Activated naive CD8-positive, alpha-beta T cell treated with anti-CD3 and anti-CD28 coated beads, Interleukin-2, amount 10 ng/mL, durations not matched to agents 7 days and 5 days (primary cell): ENCODE measurements around the gene IL20. TPM values are rescaled to one million over a fixed set of nuclear protein-coding genes. Genes with fewer than 3 reads are reported as not detected.

Source experiments
- ATAC-seq: fragments of 150-1000 bp; cut with Tn5 transposase; one replicate; pipeline ENCODE4 v1.10.0; 2021; ENCODE audit warnings: low read depth, moderate library complexity
- POLR2A ChIA-PET: fragments of 350-600 bp; sonication (Branson Sonifier 250); formaldehyde crosslinking; loops from one replicate; lab custom pipeline; 2021; ENCODE audit warnings: antibody characterized with exemption; lab: Charles Lee
- DNase-seq: peaks from one replicate; pipeline ENCODE4 v3.0.0; 2021
- H3K27ac Mint-ChIP-seq: one replicate; pipeline ENCODE4 v1.8.0; 2022; ENCODE audit warnings: mild to moderate bottlenecking, mixed read lengths
- H3K27me3 Mint-ChIP-seq: one replicate; pipeline ENCODE4 v1.8.0; 2022; ENCODE audit warnings: mild to moderate bottlenecking, moderate library complexity, mixed read lengths
- H3K36me3 Mint-ChIP-seq: one replicate; pipeline ENCODE4 v1.8.0; 2021; ENCODE audit warnings: mild to moderate bottlenecking, mixed read lengths
- H3K4me1 Mint-ChIP-seq: one replicate; pipeline ENCODE4 v1.8.0; 2021; ENCODE audit warnings: mixed read lengths
- H3K4me3 Mint-ChIP-seq: one replicate; pipeline ENCODE4 v1.8.0; 2022; ENCODE audit warnings: mild to moderate bottlenecking, moderate library complexity, mixed read lengths
- H3K9me3 Mint-ChIP-seq: one replicate; pipeline ENCODE4 v1.8.0; 2021; ENCODE audit warnings: mixed read lengths
- total RNA-seq, 2 experiments: library from RNA; stranded (reverse); gene quantifications; one replicate each; pipeline ENCODE4 v1.2.3, GENCODE V29; 2021

The IL20 gene
- total RNA-seq, 2 experiments from 2014 or later: not detected

DNA sequence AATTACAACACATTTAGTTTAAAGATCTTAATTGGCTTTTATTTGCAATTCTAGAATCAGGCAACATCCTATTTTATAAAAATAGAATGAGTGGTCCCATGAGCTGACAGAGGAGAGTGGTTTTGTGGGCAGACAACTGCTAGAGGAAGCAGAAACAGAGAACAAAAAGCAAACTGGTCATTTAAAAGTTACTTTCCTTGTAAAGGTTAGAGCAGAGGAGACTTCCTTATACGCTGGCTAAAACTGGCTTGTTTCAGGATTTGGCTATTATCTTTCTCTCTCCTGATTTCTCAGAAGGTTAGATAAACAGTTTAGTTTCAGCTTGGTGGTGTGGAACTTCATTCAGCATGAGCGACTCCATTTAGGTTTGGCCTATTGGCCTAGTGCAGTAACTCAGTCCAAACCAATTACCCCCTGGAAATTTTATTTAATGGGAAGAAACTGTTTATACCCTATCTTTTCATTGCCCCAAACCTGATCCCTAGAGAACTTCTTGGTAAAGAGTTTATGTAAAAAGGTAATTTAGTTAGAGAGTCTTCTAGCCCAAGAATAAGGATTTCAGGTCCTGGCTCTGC is 32.2 kb upstream of the IL20 start:
- peak overlapping the region; percentile 57 for H3K4me3 Mint-ChIP-seq
- POLR2A ChIA-PET: interaction anchor here (1.0 to 1.3 kb wide), 2 partner anchors 14 to 16 kb away, joined by 4 to 5 read pairs; no protein-coding TSS in a partner anchor
- H3K27ac Mint-ChIP-seq: peak overlapping the region; percentile 27
- DNase-seq (no peak), ATAC-seq (peak; percentile 41)
- H3K27me3 Mint-ChIP-seq: peaks cover 19% of the 10 kb centered on the region
- H3K4me1 Mint-ChIP-seq: peaks cover 48% of the 10 kb centered on the region
- H3K36me3 Mint-ChIP-seq: no peaks in the 10 kb centered on the region
- H3K9me3 Mint-ChIP-seq: no peaks in the 10 kb centered on the region

DNA sequence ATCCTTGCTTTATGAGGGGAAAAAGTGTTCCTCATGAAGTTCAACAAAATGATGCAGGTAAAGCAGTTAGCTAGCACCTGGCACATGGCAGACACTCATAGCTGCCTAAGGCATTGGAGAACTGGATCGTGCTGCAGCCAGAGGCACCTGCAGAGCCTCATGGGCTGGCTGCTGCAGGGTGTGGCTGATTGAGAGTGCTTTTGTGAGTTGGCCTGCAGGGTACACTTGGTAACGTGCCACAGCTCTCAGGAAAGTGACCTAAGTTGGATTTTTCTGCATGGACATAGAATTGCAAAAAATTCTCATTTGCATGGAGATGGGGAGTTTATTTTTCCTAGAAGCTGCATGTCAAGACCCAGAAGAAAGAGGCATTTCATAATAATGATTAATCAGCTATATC is 31.6 kb upstream of the IL20 start:
- POLR2A ChIA-PET: no interaction called here
- ATAC-seq (no peak), DNase-seq (no peak)
- no peaks in the 10 kb centered on the region for H3K9me3 Mint-ChIP-seq
- H3K4me3 Mint-ChIP-seq: no peak overlapping the region
- peaks cover 20% of the 10 kb centered on the region for H3K27me3 Mint-ChIP-seq
- H3K36me3 Mint-ChIP-seq: no peaks in the 10 kb centered on the region
- peaks cover 44% of the 10 kb centered on the region for H3K4me1 Mint-ChIP-seq
- H3K27ac Mint-ChIP-seq: no peak overlapping the region

DNA sequence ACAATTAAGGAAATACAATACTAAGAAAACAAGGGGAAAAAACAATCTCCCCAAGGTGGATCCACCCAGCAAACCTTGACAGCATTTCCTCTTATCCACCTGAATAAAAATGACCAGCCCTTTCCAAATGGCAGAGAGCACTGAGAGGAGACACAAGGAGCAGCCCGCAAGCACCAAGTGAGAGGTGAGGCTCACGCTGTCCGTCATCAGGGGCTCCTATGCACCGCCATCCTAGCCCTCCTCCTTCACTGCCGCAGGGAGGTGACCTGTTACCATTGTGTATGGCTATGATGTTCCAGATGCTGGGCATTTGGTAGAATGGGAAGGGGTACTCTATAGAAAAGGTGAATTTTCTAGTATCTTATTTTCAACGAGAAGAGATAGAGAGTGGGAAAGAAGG is 31.2 kb upstream of the IL20 start:
- Mint-ChIP-seq H3K27me3 (peaks cover 23% of the 10 kb centered on the region), H3K4me1 (peaks cover 40% of the 10 kb centered on the region), H3K27ac (no peak overlapping the region), H3K4me3 (no peak overlapping the region), H3K9me3 (no peaks in the 10 kb centered on the region), H3K36me3 (no peaks in the 10 kb centered on the region)
- POLR2A ChIA-PET: no interaction called here
- ATAC-seq: no peak
- no peak for DNase-seq

DNA sequence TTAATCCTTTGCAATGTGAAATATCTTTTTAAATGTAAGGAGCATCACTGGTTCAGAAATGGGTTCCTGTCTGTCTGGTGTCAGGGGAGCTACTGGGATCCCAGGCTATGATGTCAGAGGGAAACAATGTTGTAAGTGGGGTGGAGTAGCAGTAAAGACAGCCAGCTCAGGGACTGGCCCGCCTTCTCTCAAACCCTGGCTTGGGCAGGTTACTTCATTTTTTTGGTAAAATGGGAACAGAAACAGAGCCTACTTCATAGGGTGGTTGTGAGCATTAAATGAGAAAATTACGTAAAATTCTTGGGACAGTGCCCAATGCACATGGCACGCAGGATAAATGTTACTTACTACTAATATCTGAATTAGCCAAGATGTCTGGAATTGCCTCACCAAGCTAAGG is 30.7 kb upstream of the IL20 start:
- no peak overlapping the region for H3K4me3 Mint-ChIP-seq
- DNase-seq (no peak), ATAC-seq (no peak)
- no peaks in the 10 kb centered on the region for H3K9me3 Mint-ChIP-seq
- H3K27me3 Mint-ChIP-seq: peaks cover 26% of the 10 kb centered on the region
- POLR2A ChIA-PET: no interaction called here
- no peaks in the 10 kb centered on the region for H3K36me3 Mint-ChIP-seq
- peaks cover 35% of the 10 kb centered on the region for H3K4me1 Mint-ChIP-seq
- no peak overlapping the region for H3K27ac Mint-ChIP-seq

DNA sequence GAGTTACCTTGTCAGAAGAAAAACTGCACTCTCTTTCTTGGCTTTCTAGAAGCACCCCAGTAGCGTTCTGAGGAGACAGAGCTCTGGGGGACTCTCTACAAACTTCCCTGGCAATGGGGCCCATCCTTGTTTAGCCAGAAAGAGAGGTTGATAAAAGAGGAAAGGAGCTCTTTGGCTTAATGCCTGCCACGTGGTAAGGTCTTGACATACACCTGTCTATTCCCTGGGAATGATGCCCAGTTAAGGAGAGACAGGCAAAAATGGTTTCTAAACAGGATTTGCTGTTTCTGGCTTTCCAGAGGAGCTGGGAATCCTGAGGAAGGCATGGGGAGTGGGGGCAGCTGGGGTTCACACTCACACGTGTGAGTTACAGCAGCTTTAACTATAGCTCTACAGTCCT is 30.2 kb upstream of the IL20 start:
- no peaks in the 10 kb centered on the region for H3K36me3 Mint-ChIP-seq
- POLR2A ChIA-PET: no interaction called here
- peaks cover 31% of the 10 kb centered on the region for H3K4me1 Mint-ChIP-seq
- H3K4me3 Mint-ChIP-seq: no peak overlapping the region
- no peak overlapping the region for H3K27ac Mint-ChIP-seq
- ATAC-seq: no peak
- peaks cover 27% of the 10 kb centered on the region for H3K27me3 Mint-ChIP-seq
- H3K9me3 Mint-ChIP-seq: no peaks in the 10 kb centered on the region
- no peak for DNase-seq

DNA sequence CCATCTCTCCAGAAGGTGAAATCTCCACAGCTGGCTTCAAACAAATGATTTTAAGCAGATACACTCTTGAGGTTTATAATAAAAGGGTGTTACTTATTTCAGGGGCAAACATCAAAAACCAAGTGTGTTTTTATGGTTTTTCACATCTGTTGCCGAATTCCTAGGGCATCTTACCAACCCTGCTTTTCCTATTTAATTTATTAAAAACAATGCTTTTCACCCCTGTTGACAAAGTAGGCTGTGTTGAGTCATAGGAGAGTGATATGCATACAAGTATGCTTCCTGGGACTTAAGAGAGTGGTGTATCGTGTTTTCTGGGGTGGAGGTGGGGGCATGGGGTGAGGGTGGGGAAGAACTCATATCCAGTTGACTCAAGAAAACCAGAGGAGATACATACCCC is 29.3 kb upstream of the IL20 start:
- Mint-ChIP-seq H3K27ac (no peak overlapping the region), H3K27me3 (peaks cover 27% of the 10 kb centered on the region), H3K36me3 (no peaks in the 10 kb centered on the region), H3K9me3 (no peaks in the 10 kb centered on the region), H3K4me3 (no peak overlapping the region), H3K4me1 (peaks cover 31% of the 10 kb centered on the region)
- POLR2A ChIA-PET: no interaction called here
- ATAC-seq (no peak), DNase-seq (no peak)

DNA sequence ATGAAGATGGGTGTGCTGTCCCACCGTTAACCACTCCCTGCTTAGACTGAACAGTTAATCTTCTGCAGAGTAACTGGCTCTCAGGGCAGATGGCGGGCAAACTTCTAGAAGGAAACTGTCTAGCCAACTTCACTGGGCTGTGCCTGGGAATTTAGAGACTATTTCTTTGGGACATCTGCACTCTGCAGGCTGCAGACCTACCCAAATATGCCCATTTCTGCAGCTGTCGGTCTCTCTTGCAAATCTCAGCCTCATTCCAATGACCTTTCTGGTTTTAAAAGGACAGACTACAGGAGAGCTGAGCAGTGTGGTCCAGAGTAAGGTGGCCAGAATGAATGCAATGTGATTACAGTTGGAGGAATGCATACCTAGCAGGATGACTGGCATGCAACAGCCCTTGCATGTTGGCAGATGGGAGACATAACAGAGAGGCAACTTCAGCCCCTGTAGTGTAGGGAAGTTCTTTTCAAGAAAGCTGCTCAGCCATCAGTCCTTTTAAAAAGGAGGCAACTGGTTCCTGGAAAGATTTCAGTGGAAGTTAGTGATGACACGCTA is 26.3 kb upstream of the IL20 start:
- POLR2A ChIA-PET: no interaction called here
- H3K27me3 Mint-ChIP-seq: peaks cover 33% of the 10 kb centered on the region
- no peaks in the 10 kb centered on the region for H3K36me3 Mint-ChIP-seq

DNA sequence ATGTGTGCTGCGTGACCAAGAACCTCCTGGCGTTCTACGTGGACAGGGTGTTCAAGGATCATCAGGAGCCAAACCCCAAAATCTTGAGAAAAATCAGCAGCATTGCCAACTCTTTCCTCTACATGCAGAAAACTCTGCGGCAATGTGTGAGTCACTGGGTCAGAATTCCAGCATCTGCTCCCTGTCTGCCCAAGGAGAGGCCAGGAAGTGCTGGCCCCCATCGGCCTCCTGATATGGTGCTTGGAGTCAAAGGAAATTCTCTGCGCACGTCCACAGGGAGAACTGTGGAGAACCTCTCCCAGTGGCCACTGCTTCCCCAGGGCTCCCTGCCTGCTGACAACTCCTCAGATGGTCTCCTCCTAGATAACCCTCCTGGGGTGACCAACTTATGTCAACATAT is 25.6 kb upstream of the IL20 start:
- no peak for DNase-seq
- peaks cover 30% of the 10 kb centered on the region for H3K27me3 Mint-ChIP-seq
- no peak overlapping the region for H3K27ac Mint-ChIP-seq
- no peaks in the 10 kb centered on the region for H3K36me3 Mint-ChIP-seq
- no peak overlapping the region for H3K4me3 Mint-ChIP-seq
- peaks cover 7% of the 10 kb centered on the region for H3K4me1 Mint-ChIP-seq
- no peak for ATAC-seq
- POLR2A ChIA-PET: no interaction called here
- no peaks in the 10 kb centered on the region for H3K9me3 Mint-ChIP-seq

More for the DNA sequence above, 26.3 kb upstream of the IL20 start:
- H3K4me1 Mint-ChIP-seq: peaks cover 7% of the 10 kb centered on the region
- H3K9me3 Mint-ChIP-seq: no peaks in the 10 kb centered on the region
- no peak for DNase-seq
- no peak overlapping the region for H3K4me3 Mint-ChIP-seq
- no peak overlapping the region for H3K27ac Mint-ChIP-seq
- no peak for ATAC-seq

DNA sequence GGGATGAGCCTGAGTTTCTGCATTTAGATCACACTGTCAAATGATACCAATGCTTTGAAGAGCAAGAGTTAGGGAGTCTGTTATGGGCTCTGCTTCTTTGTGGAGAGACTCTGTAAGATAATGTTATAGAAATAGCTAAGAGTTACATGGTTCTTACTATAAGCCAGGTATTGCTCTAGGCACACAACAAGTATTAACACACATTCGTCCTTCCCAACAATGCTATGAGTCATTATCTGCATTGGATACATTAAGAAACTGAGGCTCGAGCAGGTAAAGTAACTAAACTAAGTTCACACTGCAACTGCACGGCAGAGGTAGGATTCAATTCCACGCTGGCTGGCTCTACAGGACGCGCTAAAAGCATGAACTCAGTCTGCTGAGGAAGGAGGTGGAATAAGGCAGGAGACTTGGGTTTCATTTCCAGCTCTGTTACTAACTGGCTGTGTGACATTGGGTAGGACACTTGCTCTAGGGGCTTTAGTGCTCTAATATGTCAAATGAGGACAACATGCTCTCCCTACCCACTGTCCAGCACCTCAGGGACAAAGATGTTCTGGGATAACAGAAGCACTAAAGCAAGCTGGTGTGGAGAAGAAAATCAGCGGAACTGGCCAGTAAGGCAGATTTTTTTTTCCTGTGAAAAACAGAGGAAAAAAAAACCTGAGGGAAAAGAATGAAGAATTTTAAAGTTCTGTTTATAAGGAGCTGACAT is 23.7 kb upstream of the IL20 start:
- DNase-seq: no peak
- POLR2A ChIA-PET: no interaction called here
- Mint-ChIP-seq H3K4me1 (peaks cover 7% of the 10 kb centered on the region), H3K4me3 (no peak overlapping the region), H3K27ac (no peak overlapping the region), H3K9me3 (no peaks in the 10 kb centered on the region), H3K27me3 (peaks cover 27% of the 10 kb centered on the region), H3K36me3 (no peaks in the 10 kb centered on the region)
- ATAC-seq: no peak

DNA sequence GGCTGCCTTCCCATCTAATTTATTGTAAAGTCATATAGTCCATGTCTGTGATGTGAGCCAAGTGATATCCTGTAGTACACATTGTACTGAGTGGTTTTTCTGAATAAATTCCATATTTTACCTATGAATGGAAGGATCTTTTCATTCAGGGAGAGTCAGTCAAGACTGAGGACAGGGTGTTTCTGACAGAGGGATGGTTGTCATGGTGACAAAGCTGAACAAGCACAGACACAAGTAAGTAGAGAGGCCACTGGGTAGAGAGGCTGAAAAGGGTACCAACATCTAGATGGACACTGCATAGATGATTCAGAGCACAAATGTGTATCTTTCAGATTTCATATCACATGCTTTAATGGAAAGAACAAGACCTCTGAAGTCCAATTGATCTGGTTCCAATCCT is 22.6 kb upstream of the IL20 start:
- H3K9me3 Mint-ChIP-seq: no peaks in the 10 kb centered on the region
- H3K27ac Mint-ChIP-seq: no peak overlapping the region
- H3K36me3 Mint-ChIP-seq: no peaks in the 10 kb centered on the region
- ATAC-seq: no peak
- POLR2A ChIA-PET: no interaction called here
- no peak overlapping the region for H3K4me3 Mint-ChIP-seq
- DNase-seq: no peak
- H3K27me3 Mint-ChIP-seq: peaks cover 17% of the 10 kb centered on the region
- peaks cover 7% of the 10 kb centered on the region for H3K4me1 Mint-ChIP-seq

DNA sequence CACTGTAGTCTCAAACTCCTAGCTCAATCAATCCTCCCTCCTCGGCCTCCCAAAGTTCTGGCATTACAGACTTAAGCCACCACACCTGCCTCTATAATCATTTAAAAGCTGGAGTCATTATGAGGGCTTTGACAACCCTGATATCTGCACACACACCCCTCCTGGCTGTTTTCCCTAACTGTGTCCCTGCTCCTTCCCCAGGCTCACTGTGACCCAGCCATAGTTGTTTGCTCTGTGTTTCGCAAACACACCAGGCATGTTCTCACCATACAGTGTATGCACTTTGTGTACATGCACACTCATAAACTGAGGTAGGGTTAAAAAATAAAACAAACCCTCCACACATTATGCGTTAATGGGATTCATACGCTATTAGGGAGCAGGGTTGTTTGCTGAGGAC is 21.8 kb upstream of the IL20 start:
- Mint-ChIP-seq H3K27me3 (peaks cover 12% of the 10 kb centered on the region), H3K4me3 (no peak overlapping the region), H3K27ac (no peak overlapping the region), H3K4me1 (peaks cover 7% of the 10 kb centered on the region), H3K9me3 (no peaks in the 10 kb centered on the region), H3K36me3 (no peaks in the 10 kb centered on the region)
- POLR2A ChIA-PET: no interaction called here
- DNase-seq (no peak), ATAC-seq (no peak)

DNA sequence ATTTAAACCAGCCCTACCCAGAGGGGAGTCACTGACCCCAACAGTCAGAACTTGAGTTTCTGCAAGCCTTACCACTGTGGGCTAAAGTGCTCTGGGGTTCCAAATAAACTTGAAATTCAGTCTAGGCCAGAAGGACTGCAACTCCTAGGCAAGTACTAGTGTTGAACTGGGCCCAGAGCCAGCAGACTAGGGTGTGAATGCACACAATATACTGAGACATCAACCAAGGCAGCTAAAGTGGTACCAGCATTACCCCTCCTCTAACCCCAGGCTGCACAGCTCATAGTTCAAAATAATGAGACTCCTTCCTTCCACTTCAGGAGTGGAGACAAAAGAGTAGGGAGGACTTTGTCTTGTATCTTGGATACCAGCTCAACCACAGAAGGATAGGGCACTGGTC is 18.9 kb upstream of the IL20 start:
- H3K4me1 Mint-ChIP-seq: no peaks in the 10 kb centered on the region
- DNase-seq (no peak), ATAC-seq (no peak)
- H3K27ac Mint-ChIP-seq: no peak overlapping the region
- H3K27me3 Mint-ChIP-seq: peaks cover 25% of the 10 kb centered on the region
- H3K4me3 Mint-ChIP-seq: no peak overlapping the region
- peaks cover 2% of the 10 kb centered on the region for H3K9me3 Mint-ChIP-seq
- H3K36me3 Mint-ChIP-seq: peaks cover 4% of the 10 kb centered on the region
- POLR2A ChIA-PET: interaction anchor here (1.4 kb wide), 1 partner anchor 14 kb away, joined by 4 read pairs; no protein-coding TSS in a partner anchor

DNA sequence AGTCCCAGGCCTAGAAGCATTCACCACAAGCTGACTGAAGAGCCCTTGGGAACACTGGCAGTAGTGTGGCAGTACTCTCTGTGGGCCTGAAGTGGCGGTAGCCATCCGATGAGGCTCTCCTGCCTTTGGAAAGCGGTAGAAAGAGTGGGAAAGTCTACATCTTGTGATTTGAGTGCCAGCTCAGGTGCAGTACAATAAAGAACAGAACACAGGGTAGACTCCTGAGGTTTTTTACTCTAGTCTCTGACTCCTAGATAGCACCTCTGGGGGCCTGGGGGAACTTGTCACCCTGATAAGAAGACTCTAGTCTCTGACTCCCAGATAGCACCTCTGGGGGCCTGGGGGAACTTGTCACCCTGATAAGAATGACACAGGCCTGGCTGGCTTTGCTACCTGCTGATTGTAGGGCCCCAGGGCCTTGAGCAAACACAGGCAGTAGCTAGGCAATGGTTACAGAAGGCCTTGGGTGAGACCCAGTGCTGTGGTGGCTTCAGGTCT is 18.0 kb upstream of the IL20 start:
- Mint-ChIP-seq H3K4me3 (no peak overlapping the region), H3K9me3 (peaks cover 2% of the 10 kb centered on the region), H3K36me3 (peaks cover 4% of the 10 kb centered on the region), H3K27me3 (peaks cover 26% of the 10 kb centered on the region), H3K4me1 (no peaks in the 10 kb centered on the region), H3K27ac (no peak overlapping the region)
- POLR2A ChIA-PET: interaction anchor here (1.4 kb wide), 1 partner anchor 15 kb away, joined by 4 read pairs; no protein-coding TSS in a partner anchor
- DNase-seq: no peak
- no peak for ATAC-seq

DNA sequence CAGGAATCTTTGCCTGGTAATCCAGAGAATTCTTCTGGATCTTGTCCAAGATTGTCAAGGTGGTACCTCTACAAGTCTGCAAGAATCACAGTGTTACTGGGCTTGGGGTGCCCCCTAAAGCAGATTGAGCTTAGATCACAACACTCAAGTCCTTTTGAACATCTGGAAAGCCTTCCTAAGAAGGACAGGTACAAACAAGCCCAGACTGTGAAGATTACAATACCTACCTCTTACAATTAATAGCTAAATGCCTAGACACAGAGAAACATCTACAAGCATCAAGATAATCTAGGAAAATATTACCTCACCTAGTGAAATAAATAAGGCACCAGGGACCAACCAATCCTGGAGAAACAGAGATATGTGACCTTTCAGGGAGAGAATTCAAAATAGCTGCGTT is 17.5 kb upstream of the IL20 start:
- no peak overlapping the region for H3K27ac Mint-ChIP-seq
- POLR2A ChIA-PET: interaction anchor here (1.0 to 1.4 kb wide), 2 partner anchors 15 to 21 kb away, joined by 4 read pairs; no protein-coding TSS in a partner anchor
- H3K4me3 Mint-ChIP-seq: no peak overlapping the region
- peaks cover 2% of the 10 kb centered on the region for H3K9me3 Mint-ChIP-seq
- DNase-seq (no peak), ATAC-seq (no peak)
- peaks cover 29% of the 10 kb centered on the region for H3K27me3 Mint-ChIP-seq
- H3K4me1 Mint-ChIP-seq: no peaks in the 10 kb centered on the region
- H3K36me3 Mint-ChIP-seq: peaks cover 4% of the 10 kb centered on the region
